AG09319 (cell line): ENCODE data around the gene TSLP.

ENCODE experiments used
- DNase-seq: peaks from one replicate; pipeline ENCODE4 v3.0.0-alpha.2; 2010; ENCODE audit warnings: low read depth; ENCODE audit errors: extremely low read depth
- CTCF ChIP-seq: IDR thresholded peaks from 2 replicates; pipeline ENCODE4 v1.5.1; 2011; ENCODE audit warnings: low read depth, mild to moderate bottlenecking, inconsistent platforms, low read length, moderate library complexity

Gene TSLP

GRCh38 chr5:111071413-111071812, at the start of gene TSLP:
TSLP (plus strand) TSS chr5:111071713; CDS start chr5:111071891, 178 bp downstream.
- TF ChIP-seq CTCF, result no peak

GRCh38 chr5:111022301-111022700, 49.2 kb upstream of the TSLP start:
- no peak for TF ChIP-seq CTCF
- DNase-seq, result no peak

More at GRCh38 chr5:111071413-111071812, at the start of gene TSLP:
- DNase-seq, result no peak

GRCh38 chr5:111028865-111029264, 42.6 kb upstream of the TSLP start:
- DNase-seq, result no peak
- no peak for TF ChIP-seq CTCF

- no peak for TF ChIP-seq CTCF
- no peak for DNase-seq
These were observed 27.6 kb upstream of the TSLP start for GRCh38 chr5:111043712-111044506.

GRCh38 chr5:111058064-111058463, 13.4 kb upstream of the TSLP start:
- no peak for TF ChIP-seq CTCF
- DNase-seq, result no peak

GRCh38 chr5:111060169-111060568, 11.3 kb upstream of the TSLP start:
- no peak for TF ChIP-seq CTCF
- no peak for DNase-seq

GRCh38 chr5:111061618-111062017, 9.9 kb upstream of the TSLP start:
- no peak for DNase-seq
- TF ChIP-seq CTCF, result no peak
